Measurements from ENCODE around the gene FOSB.

- TF ChIP-seq CTCF (IDR thresholded peaks at IDR 0.05): no peak
- TF ChIP-seq POLR2A (IDR thresholded peaks at IDR 0.05): peak; percentile 2
- TF ChIP-seq POLR2AphosphoS5 (IDR thresholded peaks at IDR 0.05): peak in 1 of 3 donors; percentile 98
Measured at GRCh38 chr19:45472563-45473366, 5.0 kb downstream of the FOSB start.

All from breast epithelium (tissue), 3 donors.